M059J (cell line): ENCODE results near the gene NTSR2. TPM values are rescaled to one million over a fixed set of nuclear protein-coding genes. Genes with fewer than 3 reads are reported as not detected.
A peak's percentile ranks its signal among the peaks of the same experiment; 100 is the strongest.

Source experiments
- DNase-seq: peaks from one replicate; pipeline ENCODE4 v3.0.0-alpha.2; 2012; ENCODE audit warnings: low read depth
- total RNA-seq: library from RNA; depleted of rRNA; stranded (reverse); fragments of >200 nt; shearing (Covaris generic); gene quantifications from 2 replicates; pipeline ENCODE4 v1.2.3, GENCODE V29; 2014; rRNA removed

The NTSR2 gene
- total RNA-seq, 1 experiment from 2014 or later, result 0.12 TPM

DNA sequence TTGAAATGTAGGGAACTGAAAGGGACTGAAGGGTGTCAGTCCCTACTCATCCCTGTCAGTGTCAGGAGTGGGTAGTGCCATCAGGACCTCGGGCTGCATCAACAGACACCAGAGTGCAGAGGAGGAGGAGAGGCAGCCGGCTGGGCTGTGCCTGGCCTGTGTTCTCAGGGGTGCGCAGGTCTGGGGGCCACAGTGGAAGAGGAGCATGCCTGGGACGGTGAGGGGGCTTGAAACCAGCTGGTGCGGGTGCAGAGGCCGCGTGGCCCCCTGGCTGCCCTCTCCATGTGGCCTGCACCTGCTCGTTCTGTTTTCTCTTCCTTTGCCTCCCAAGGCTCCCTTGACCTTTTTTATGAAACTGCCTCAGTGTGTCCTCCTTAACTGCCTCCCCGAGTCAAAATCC, 41.3 kb downstream of the NTSR2 start:
- DNase-seq, result no peak

DNA sequence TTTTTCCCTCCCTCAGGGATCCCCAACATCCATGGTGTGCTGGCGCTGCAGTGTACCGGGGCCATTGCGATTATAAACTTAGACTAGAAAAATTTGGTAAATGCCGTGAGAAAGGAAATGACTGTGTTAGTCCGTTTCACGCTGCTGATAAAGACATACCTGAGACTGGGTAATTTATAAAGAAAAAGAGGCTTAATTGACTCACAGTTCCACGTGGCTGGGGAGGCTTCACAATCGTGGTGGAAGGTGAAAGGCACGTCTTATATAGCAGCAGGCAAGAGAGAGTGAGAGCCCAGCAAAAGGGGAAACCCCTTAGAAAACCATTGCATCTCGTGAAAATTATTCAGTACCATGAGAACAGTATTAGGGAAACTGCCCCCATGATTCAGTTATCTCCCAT, 44.3 kb downstream of the NTSR2 start:
- no peak for DNase-seq

DNA sequence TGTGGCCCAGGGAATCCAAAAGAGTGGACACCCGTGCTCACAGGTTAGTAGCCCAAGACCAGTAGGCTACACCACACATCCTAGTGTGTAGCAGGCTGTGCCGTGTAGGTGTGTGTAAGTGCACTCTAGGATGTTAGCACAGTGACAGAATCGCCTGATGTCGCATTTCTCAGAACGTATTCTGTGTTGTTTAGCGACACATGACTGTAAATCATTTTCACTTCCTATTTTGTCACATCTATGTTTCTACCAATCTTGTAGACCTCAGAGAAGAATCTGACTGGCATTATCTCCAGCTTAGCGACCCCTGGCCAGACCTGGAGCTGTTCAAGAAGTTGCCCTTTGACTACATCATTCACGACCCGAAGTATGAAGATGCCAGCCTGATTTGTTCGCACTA, 45.1 kb downstream of the NTSR2 start:
- no peak for DNase-seq

DNA sequence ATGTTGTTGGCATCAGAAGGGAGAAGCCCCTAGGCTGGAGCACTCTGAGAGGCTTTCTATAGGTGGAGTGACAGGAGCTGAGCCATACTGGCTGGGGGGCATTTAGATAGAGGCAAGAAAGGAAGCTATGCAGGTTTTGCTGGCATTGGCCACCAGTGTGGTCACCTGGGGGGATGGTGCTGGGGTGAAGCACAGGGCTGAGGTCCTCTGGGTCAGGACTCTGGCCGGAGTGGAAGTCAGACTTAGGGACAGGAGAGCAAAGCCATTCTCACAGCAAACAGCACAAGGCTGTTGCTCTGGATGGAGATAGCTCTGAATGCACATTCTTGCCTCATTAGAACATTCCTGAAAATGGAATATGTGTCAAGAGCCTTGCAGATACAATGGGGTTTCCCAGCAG, 47.4 kb downstream of the NTSR2 start:
- DNase-seq, result no peak

DNA sequence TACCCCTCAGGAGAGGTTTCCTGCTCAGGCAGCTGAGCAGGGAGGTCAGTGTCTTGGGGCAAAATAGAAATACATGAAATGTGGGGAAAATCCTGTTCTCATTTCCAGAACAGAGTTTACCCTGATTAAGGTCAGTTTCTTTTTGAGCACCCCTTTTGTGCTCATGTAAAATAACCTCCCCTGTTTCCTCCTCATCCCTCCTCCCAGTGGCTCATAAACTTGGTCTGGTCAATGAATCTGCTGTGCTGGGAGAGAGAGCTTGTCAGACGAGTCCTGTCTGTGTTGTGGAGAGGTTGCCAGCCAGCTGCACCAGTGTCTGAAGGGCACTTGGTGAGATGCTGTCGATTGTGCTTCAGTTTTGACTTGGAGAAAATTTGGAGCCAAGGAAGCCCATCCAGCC, 48.6 kb downstream of the NTSR2 start:
- DNase-seq, result no peak

DNA sequence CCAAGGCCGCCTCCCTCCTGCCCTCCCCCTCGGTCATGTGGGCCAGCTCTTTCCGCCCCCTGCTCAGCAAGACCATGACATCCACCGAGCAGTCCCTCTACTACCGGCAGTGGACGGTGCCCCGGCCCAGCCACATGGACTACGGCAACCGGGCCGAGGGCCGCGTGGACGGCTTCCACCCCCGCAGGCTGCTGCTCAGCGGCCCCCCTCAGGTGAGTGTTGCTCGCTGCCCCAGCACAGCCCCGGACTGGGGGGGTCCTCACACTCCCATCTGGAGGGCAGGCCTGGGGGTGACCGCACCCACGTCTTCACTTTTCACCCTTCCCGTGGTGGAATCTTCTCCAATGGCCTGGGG, 51.3 kb downstream of the NTSR2 start:
- DNase-seq, result no peak

DNA sequence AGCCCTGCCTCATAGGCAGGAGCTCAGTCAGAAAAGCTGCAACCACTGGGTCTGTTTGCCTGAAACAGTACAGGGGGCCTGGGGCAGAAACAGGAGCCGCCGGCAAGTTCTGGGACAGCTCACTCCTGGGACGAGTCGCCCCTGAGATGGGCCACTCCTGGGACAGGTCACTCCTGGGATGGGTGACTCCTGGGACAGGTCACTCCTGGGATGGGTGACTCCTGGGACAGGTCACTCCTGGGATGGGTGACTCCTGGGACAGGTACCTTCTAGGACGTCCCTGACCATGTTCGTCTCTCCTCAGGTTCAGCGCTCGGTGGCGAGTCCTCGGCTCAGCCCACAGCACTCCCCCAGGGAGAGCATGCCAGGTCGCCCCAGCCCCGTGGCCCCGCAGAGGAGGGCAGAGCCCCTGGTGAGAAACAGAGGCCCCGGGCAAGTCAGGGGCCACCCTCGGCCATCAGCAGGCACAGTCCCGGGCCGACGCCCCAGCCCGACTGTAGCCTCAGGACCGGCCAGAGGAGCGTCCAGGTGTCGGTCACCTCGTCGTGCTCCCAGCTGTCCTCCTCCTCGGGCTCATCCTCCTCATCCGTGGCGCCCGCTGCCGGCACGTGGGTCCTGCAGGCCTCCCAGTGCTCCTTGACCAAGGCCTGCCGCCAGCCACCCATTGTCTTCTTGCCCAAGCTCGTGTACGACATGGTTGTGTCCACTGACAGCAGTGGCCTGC, 51.8 kb downstream of the NTSR2 start:
- no peak for DNase-seq

DNA sequence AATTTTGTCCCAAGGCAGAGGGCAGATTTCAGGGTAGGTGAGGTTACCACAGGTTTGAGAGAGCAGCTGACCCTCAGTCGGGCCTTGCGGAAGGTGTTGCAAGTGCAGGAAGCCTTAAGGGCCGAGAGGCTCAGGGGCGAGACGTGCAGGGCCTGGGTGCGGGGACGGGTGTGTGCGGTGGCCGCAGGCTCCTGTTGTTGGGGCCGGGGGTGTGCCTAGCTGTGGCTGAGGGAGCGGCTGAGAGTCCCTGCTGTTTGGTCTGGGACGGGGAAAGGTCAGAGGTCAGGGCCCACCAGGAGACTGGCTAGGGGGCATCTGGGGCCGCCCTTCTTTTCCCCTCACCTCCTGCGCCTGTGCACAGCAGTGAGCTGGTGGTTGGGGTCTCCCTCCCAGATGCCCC, 52.5 kb downstream of the NTSR2 start:
- no peak for DNase-seq

DNA sequence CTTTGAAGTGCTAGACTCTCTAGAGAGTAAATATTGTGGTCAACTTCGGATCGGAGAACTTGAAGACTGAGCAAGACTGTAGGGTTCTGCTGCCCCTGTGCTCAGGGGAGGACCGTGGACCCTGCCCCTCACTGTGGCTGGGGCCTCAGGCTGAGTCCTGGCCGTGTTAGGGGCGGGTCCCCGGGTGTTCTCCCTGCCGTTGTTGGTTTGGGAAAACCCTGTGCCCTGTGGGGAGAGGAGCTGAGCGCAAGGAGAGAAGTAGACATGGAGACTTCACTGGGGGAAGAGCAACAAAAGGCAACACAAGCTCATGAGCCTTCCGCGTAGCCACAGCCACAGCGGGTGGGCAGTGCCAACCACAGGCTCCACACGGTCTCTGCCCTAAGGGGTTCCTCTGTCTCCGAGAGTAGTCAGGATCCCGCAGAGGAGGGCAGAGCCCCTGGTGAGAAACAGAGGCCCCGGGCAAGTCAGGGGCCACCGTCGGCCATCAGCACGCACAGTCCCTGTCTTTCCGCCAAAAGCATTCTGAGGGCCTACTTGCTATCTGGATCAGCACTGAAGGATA, 53.1 kb downstream of the NTSR2 start:
- DNase-seq, result peak; percentile 6

DNA sequence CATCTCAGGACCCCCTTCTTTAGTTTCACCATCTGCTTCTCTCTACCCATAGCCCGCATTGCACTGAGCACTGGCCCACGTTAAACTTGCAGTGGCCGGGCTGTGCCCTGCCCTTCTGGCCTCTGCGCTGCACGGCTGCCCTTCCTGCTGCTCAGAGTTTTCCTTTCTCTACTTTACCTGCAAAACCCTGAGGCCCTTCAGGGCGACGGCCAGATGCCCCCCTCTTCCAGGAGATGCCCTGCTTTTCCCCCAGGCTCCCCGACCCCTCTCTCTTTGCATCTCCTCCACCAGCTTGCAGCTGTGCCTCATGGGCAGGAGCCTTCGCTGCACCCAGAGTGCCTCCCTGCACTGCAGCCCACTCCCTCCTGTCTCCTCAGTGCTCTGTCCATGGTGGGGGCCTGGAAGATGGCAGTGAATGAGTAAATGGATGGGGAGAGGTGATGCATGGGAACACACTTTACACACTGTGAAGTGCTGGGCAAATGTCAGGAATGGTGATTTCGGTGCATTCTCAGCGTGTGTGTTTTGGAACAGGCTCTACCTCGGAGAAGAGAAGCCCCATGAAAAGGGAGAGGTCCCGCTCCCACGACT, 53.8 kb downstream of the NTSR2 start:
- no peak for DNase-seq

DNA sequence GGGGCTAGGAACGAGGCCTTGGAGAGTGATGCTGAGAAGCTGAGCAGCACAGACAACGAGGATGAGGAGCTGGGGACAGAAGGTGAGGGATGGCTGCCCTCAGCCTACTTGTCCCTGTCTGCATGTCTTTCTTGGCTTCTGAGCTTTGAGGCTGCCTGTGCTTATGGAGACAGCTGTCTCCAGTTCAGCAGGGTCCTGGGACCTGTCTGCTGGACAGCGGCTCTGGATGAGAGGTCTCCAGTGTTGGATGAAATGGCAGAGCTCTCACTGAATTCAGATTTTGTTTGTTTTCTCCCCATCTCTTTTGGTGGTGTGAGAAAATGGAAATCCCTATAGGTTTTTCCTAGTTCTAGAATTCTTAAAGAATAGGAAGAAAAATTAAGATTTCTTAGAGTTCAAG, 54.8 kb downstream of the NTSR2 start:
- no peak for DNase-seq

DNA sequence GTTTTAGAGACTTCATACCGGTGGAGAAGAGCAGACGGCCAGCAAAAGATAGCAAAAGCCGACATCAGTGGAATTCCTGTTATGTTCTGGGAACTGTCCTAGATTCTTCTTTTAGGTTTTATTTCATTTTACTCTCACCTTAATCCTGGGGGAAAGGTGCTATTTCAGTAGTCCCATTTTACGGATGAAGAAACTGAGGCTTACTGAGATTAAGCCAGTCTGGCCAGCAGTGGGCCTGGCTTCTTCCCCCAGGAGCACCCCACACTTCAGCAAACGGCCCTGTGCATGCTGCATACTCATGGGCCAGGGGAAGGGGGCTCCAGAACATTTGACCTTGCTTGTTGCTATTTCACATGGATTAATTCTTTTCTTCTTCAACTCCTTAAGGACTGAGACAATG, 56.7 kb downstream of the NTSR2 start:
- DNase-seq, result no peak

DNA sequence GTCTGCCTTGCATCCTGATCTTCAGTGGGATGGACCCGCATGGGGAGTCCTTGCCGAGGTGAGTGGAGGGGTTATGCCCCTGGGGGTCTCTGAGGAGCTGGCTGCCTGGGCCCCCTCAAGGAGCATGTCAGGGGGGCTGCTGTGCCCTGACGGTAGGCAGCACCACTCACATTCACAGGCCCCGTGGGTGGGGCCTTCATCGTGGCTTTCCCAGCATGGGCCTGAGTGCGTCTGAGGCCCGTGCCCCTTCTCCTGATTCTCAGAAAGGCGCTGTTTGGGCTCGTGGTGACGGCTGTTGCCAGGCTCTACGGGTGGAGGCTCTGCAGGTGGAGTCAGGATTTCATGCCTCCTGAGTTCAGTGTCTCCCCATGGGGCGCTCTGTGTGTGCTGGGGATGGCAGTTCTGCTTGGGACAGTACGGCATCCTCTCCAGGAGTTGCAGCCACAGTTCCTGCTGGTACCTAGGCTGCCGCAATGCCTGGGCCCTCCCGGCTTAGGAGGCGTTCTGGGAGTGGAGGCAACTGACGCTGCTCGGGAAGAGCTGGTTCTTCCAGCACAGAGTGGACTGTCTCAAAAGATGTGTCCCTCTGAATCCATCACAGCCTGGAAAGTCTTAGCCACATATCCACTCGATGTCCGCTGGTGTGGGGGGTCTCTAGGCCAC, 57.3 kb downstream of the NTSR2 start:
- no peak for DNase-seq

DNA sequence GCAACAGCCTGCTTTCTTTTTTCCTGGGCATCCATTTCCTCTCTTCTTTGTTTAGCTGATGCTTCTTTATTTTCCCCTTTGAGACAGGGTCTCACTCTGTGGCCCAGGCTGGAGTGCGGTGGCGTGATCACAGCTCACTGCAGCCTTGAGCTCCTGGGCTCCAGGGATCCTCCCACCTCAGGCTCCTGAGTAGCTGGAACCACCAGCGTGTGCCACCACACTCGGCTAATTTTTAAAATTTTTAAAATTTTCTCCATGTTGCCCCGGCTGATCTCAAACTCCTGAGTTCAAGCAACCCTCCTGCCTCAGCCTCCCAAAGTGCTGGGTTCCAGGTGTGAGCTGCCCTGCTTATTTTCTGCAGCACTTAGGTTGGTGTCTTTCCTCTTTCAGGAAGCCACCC, 58.7 kb downstream of the NTSR2 start:
- no peak for DNase-seq

DNA sequence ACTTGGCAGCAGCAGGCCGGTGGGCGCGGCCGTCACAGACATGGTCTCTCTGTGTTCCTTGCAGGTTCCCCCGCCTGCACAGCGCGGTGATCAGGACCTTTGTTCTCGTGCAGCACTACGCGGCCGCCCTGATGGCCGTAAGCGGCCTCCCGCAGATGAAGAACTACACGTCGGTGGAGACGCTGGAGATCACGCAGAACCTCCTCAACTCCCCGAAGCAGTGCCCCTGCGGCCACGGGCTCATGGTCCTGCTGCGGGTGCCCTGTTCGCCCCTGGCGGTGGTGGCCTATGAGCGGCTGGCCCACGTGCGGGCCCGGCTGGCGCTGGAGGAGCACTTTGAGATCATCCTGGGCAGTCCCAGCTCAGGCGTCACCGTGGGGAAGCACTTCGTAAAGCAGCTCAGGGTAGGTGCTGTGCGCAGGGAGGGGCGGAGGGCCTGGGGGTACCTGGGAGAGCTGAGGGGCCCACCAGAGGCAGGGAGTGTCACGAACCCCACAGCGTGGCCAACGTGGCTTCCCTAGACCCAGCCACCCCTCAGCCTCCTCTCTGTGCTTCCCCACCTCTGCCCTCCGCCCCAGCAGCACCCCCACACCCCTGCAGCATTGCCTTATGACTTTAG, 59.3 kb downstream of the NTSR2 start:
- DNase-seq, result no peak

Other genes with a start within 250 kb of the NTSR2 start
- 12.2 and 16.6 TPM in 2 replicates for gene E2F6, start 204.0 kb downstream of the NTSR2 start, total RNA-seq
- gene GREB1, start 136.2 kb downstream of the NTSR2 start, total RNA-seq, result 0.12 and 0.39 TPM in 2 replicates
- gene LPIN1, start 76.4 kb upstream of the NTSR2 start, total RNA-seq, result 23.2 and 33.2 TPM in 2 replicates